GM19452 (cell line): ENCODE data around the gene CCDC102A.

Experiments used
- ATAC-seq: cut with Tn5 transposase; IDR thresholded peaks from one replicate; pipeline ENCODE4 v1.9.1; 2021; ENCODE audit not compliant: unreplicated experiment

CCDC102A gene

GRCh38 chr16:57537581-57538234 lies 1.3 kb upstream of the CCDC102A start:
- ATAC-seq = no peak

- ATAC-seq = no peak
Observed at GRCh38 chr16:57537194-57537505, 779 bp upstream of the CCDC102A start.

- ATAC-seq = peak; percentile 64
Observed at GRCh38 chr16:57535680-57536305, 578 bp downstream of the CCDC102A start.

GRCh38 chr16:57534881-57535658 lies 1.3 kb downstream of the CCDC102A start:
- no peak for ATAC-seq

- no peak for ATAC-seq
Observed at GRCh38 chr16:57534337-57534880, 2.0 kb downstream of the CCDC102A start.

- no peak for ATAC-seq
Observed at GRCh38 chr16:57533431-57534336, 2.7 kb downstream of the CCDC102A start.

GRCh38 chr16:57532266-57532625 lies 4.1 kb downstream of the CCDC102A start:
- no peak for ATAC-seq

GRCh38 chr16:57531635-57532265 lies 4.6 kb downstream of the CCDC102A start:
- no peak for ATAC-seq

- no peak for ATAC-seq
Observed at GRCh38 chr16:57531253-57531575, 5.2 kb downstream of the CCDC102A start.

GRCh38 chr16:57530522-57531252 lies 5.7 kb downstream of the CCDC102A start:
- no peak for ATAC-seq

- ATAC-seq = peak; percentile 69
Observed at GRCh38 chr16:57530104-57530521, 6.3 kb downstream of the CCDC102A start.

- peak; percentile 16 for ATAC-seq
Observed at GRCh38 chr16:57529391-57530103, 6.8 kb downstream of the CCDC102A start.

GRCh38 chr16:57528499-57529390 lies 7.6 kb downstream of the CCDC102A start:
- no peak for ATAC-seq

GRCh38 chr16:57527610-57528360 lies 8.6 kb downstream of the CCDC102A start:
- no peak for ATAC-seq

GRCh38 chr16:57527027-57527426 lies 9.3 kb downstream of the CCDC102A start:
- no peak for ATAC-seq

- ATAC-seq = no peak
Observed at GRCh38 chr16:57526498-57526897, 9.9 kb downstream of the CCDC102A start.

- ATAC-seq = no peak
Observed at GRCh38 chr16:57525761-57526160, 10.6 kb downstream of the CCDC102A start.

GRCh38 chr16:57522960-57523359 lies 13.4 kb downstream of the CCDC102A start:
- no peak for ATAC-seq
